GM10847 (cell line): ENCODE data around the gene FAM240A.

ENCODE experiments used
- POLR2A ChIP-seq: IDR thresholded peaks from 2 replicates; pipeline ENCODE4 v1.6.1; 2011; ENCODE audit not compliant: insufficient read length; ENCODE audit errors: extremely low read depth

Gene FAM240A

DNA sequence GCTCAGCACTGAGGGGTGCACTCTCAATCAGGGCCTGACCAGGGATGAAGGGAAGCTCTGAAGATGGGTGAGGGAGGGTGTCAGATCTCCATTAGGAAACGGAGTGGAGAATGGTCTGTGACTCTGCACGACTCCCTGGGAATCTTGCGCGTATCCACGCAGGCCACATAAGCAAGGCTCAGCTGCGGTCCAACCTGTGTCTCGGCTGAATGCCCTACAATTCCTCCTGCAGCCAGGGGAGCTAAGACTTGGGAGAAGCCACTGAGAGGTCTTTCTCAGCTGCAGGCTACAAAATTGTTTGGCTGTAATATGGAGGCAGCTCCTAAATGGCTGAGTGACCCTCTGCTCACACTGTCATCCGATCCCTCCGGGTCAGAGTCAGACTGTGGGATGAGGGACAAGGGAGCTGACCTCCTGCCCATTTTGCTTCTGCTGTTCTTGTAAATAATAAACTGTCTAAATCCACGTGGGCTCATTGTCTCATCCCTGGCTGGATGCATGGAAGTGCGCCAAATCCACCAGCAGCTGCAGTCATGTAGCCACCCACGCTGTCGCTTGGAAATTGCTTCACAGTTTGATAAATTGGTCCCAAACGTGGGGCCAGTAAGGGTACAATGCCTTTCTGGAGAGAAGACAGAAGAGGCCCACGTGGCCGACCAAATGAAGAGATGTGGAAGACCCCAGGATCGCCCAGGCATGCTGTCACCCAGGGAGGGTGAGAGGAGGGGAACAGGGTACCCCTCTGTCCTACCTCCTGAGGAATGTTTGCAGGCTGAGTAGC is 50.6 kb downstream of the FAM240A start:
- no peak for TF ChIP-seq POLR2A

DNA sequence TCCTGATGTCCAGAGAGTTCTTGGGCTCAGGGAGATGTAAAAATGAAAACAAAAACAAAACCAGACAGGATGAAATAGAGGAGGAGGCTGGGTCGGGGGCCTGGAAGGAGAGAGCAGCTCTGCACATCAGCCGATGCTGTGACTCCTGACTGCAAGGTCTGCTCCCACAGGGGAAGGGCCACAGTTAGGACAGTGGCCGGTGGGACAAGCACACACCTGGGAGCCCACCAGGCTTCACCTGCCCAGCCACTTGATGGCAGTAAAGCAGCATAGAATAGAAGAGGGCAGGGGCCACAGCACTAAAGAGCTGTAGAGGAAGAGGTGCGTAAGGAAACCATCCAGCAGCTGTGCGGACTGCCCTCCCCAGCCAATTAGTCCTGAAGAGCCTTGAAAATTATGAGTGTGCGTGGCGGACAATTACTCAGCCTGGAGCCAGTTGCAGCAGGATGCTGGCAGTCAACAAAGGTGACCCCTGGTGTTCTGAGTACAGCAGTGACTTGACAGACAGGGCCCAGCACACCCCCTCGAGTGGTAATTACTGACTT is 51.3 kb downstream of the FAM240A start:
- TF ChIP-seq POLR2A = no peak

DNA sequence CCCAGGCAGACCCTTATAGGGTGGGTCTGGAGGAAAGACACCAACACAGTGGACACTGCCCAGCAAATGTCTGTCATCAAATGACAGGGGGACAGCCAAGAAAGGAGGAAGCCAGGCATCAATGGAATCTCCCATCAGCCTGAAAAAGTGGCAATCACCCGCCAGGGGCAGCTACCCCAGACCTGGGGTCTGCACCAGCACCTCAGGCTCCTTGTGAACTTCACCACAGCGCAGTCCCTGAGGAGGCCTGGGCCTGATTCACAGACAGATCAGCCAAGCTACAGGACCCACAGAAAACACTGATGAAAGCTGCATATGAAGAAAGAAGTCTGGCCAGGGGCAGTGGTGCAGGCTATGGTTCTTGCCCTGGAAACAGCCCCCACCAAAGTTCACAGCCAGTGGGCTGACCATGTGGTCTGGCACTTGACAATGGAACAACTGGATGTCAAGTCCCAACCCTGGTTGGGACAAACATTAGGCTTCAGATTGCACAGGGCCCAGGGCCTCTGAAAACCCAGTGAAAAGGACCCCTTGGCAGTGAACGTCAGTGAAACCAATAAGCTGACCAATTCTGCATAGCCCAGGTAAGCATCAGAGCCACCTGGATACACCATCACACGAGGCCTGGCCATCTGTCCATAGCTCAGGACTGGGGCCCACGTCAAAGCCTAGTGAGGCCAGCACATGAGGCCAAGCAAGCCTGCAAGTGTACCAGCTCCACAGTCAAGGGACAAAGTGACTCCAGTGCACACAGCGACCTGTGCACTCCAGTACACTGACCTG is 52.1 kb downstream of the FAM240A start:
- TF ChIP-seq POLR2A = no peak

DNA sequence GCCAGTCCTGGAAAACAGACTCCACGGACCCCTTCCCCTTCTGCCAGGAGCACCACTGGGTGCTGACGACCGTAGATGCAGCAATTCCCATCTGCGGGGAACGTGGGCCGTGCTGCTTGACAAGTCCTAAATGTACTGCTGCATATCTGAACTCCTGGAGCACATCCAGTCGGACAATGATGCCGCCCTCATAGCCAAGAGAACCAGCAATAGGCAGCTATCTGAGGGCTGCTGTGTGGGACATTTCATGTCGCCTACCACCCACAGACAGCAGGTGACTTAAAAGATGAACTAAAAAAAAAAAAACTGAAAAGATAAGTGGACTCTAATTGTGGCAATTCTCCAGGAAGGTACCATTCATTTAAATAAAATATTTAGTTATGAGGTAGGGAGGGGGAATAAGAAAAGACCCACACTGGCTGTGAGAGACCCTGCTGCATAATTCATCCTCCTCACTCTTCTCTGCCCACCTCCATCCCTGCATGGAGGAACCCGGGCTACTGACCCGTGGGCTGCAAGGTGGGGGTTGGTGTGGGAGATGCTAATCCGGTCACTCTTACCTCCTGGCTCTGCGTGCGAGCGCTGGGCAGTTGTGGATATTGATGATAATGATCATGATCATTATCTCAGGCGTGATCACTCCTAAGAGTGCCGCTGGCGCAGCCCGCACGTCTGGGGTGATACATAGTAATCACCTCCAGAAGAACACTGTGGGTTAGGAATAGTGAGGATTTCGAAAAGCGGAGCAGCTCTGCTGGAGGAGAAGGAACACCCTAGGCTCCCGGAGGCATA is 52.8 kb downstream of the FAM240A start:
- no peak for TF ChIP-seq POLR2A

DNA sequence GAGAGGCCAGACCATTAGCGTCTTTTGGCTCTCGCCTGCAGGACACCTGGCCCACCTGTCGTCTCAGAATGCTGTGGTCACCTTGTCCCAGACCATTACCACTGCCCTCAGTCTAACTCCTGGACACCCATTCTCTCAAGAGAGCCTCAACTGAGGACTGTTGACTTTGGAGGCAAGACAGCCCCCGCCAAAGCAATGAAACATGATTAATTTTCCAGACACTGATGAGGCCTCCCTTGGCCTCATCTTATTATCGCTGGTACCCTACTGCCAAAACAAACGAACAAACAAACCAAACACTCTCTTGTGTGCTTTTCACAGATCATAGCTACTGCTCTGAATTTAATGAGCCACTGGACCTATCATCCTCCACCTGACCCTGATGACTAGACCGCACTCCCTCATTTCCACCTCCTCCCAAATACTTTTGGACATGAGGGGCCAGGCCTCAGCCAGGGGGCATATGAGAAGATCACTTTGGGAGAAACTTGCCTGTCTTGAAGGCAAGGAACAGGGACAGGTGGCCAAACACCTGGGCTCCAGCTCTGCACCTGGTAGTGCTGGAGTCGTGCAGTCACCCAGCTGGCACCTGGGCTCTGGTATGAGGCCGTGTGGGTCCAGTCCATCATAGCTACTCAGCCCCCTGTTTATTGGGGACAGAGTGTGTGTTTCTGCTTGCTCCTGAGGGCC is 53.6 kb downstream of the FAM240A start:
- no peak for TF ChIP-seq POLR2A

DNA sequence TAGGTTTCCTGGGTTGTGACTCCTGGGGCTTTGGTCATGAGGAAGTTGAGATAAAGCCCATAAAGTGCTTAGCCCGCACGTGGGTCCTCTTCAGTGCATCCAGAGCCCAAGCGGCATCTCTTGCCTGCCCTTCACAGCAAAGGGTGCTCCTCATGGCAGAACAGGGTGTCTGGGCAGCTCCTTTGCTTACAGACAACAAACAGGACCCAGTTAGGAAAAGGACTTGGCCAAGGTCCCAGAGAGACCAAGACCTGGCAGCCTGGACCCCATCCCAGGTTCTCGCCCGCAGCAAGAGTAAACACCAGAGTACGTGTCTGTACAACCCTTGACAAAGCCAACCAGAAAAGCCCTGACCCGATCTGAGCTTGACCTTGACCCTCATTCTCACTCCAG is 54.1 kb downstream of the FAM240A start:
- TF ChIP-seq POLR2A = no peak

DNA sequence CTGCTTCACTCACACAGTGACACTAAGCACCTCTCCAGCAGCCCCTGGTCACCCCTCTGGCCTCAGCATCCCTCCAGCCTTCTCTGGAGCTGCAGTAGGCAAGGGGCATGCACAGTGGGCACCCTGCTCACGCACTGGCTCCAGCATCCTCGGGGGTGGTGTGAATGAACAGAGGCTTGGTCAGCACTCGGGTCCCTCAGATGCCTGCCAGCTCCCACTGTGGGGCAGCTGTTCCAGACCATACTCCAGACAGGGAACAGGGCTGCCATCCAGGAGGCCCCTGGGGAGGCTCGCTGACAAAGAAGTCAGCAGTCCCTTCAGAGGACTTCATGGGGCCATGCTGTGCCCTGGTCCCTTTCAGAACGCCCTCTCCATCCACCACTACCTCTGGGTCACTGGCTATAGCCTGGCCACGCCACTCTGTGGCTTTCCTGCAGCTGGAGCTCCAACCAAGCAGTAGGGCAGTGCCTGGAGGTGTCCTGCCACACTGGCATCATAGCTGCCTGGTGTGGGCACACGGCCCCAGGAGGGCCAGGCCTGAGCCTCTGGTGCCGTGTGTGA is 54.8 kb downstream of the FAM240A start:
- no peak for TF ChIP-seq POLR2A

DNA sequence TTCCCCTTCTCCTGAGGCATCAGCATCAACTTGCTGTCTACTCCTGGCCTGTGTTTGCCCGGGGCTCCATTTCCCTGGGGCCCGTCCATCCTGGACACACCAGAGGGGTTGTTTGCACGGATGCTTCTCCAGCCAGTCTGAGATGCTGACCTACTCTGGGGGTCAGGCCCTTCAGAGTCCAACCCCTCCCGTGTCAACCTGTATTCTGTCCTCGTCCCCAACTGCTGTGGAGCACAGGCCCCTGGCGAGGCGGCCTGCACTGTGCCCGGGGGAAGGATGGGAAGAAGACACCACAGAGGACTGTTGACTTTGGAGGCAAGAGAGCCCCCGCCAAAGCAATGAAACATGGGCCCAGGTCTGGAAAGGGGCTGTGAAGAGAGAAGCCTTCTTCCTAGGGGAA is 55.3 kb downstream of the FAM240A start:
- TF ChIP-seq POLR2A = no peak

DNA sequence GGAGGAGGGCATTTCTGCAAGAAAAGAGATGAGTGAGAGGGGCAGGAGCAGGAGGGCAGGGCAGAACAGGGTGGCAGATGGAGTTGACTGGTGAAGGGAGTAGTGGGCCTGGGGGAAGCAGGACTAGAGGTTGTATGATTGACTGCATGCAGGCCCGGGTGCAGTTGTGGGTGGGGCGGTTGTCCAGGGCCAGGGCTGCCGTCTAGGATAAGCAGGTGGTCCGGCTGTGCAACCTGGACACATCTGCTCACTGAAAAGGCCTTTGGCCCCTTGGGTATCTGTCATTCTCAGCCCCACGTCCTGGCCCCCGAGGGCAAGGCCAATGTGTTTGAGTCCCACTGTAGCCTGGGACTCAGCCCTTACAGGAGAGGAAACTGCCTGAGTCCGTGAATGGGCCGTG is 55.8 kb downstream of the FAM240A start:
- TF ChIP-seq POLR2A = no peak

DNA sequence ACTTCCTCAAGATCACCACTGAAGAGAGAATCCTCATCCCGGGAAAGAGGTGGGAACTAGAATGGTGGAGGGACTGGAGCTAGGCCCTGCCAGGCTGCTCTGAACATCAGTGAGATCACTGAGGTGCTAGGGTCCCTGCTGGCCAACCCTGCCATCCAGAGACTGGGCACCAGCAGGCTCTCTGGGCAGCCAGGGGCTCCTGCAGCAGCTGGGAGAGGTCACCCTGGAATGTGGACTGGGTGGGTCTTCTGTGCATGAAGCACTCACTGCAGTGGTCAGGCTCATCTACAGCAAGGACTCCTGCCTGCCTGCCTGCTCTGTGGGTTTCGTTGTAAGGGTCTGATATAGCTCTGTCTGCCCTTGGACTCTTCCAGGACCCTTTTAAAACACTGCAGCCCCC is 56.3 kb downstream of the FAM240A start:
- no peak for TF ChIP-seq POLR2A

DNA sequence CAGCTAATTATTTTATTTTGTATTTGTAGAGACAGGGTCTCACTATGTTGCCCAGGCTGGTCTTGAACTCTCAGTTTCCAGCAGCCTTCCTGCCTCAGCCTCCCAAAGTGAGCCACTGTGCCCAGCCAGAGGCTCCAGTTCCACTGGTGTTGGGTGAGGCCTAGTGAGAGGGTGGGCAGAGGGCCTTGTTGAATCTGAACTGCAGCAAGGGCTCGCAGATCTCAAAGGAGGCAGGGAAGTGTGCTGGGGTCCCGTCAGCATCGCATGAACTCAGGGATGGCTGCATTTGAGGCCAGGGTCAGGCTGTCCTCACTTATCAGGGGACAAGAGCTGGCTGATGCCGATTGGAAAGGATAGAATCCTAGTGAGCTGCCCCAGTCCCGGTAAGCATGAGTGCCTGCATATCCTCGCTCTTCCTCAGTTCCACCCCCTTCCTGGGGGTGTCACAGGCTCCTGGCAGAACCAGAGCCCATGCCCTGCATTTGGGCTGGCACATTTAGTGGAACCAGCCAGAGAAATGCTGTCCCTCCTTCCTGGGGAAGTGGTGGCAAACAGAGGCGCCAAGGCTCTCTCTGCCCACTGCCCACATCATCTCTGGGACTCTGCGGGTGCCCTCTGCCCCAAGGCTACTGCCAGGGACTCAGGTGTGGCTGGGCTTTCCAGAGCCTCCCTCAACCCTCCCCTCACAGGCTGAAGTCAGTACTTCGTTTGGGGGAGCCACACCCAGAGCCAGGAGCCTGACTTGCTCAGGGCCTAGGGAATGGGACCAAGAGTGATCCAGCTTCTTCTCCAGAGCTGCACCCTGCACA is 57.1 kb downstream of the FAM240A start:
- TF ChIP-seq POLR2A = no peak

DNA sequence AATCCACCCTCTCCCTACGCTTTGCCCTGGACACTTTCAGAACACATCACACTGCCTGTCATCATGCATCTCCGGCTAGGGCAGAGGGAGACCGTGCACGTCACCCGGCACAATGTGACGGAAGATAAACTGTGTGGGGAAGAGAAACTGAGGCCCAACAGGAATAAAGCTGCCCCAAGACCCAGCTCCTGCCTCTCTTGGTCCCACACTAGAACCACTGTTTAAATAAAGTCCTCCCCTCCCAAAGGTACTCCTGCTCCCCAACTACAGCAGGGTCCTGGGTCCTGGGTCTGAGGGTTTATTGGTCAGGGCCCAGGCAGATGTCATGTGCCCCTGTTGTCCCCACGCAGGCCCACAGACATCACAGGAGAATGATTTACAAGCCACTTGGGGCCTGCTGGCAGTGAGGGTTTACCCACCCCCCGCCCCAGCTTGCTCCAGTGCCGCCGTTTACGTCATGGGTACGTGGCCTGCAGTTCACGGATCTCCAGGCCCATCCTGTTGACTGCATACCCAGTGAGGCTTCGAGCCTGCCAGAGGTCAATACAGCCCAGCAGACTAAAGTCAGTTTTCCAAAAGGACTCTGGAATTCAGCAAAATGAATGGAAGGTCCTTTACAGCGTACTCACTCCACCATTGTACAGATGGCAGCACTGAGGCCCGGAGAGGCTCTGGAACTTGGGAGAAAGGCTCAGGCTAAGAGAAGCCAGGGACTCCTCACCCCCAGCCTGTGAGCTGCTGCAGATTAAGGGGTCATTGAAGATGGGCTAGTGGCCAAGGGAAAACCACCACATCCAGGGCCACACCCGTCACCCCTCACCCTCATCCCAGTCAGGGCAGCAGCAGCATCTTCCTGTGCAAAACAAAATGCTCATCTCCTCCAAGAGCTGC is 57.9 kb downstream of the FAM240A start:
- no peak for TF ChIP-seq POLR2A
